ENCODE data around the gene TRAPPC2.
"Not testable (repeated sequence)": the region's sequence is repeated elsewhere in the genome, so short reads cannot be mapped to it uniquely, and the experiment has no call there.

Gene TRAPPC2

DNA sequence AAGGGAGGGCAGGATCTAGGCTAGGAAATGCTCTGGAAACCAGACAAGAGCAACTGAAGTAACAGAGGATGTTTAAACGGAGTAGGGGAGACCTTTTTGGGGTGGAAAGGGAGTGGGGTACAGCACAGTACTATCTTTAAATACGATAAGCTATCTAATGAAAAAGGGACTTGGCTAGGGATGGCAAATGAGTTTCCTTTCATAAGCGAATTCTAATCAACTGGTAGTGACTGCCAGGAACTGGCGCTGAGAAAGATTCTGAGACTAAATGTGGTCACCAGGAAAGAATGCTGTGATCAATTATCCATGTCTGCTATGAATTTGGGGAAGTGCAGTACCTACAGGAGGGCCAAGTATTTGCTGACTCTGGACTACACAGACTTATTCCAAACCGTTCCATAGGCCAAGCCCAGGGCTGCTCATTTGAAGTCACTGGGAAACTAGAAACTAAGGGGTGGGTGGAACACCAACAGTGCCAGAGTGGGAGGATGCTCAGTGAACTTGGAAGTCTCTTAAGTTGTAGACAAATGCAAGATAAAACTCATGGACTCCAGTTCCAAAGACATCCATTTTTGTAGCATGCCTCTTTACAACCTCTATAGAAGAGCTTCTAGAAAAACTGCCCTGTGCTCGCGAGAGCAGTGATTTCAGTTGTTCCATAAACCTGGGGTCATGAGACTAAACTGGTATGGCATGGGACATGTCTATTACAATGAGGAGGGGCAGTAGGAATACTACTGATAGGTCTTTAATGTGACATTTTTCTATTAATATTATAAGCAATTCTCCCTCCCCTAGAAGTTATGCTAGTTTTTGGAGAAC lies 2.0 kb downstream of the TRAPPC2 start:
- Mint-ChIP-seq H3K27me3 (no peaks in the 10 kb centered on the region), H3K27ac (peak overlapping the region; percentile 1), H3K9me3 (no peaks in the 10 kb centered on the region), H3K4me3 (no peak overlapping the region), H3K36me3 (ENCODE audit: low read depth) (peaks cover 19% of the 10 kb centered on the region), H3K4me1 (ENCODE audit: low read depth) (peaks cover 33% of the 10 kb centered on the region)
- intact Hi-C loops (cut with micrococcal nuclease): loop anchor here (5.0 kb wide), 1 partner anchor 35 kb away; no protein-coding TSS in a partner anchor

DNA sequence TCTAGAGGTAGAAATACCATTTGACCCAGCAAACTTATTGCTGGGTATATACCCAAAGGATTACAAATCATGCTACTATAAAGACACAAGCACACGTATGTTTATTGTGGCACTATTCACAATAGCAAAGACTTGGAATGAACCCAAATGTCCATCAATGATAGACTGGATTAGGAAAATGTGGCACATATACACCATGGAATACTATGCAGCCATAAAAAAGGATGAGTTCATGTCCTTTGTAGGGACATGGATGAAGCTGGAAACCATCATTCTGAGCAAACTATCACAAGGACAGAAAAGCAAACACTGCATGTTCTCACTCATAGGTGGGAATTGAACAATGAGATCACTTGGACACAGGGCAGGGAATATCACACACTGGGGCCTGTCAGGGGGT lies 3.9 kb downstream of the TRAPPC2 start:
- not testable (repeated sequence) for H3K27me3 Mint-ChIP-seq, H3K27ac Mint-ChIP-seq, H3K9me3 Mint-ChIP-seq, H3K4me3 Mint-ChIP-seq
- intact Hi-C loops (cut with micrococcal nuclease): loop anchor here (5.0 kb wide), 1 partner anchor 33 kb away; no protein-coding TSS in a partner anchor
- Mint-ChIP-seq H3K36me3 (ENCODE audit: low read depth) (peaks cover 38% of the 10 kb centered on the region), H3K4me1 (ENCODE audit: low read depth) (peaks cover 48% of the 10 kb centered on the region)

DNA sequence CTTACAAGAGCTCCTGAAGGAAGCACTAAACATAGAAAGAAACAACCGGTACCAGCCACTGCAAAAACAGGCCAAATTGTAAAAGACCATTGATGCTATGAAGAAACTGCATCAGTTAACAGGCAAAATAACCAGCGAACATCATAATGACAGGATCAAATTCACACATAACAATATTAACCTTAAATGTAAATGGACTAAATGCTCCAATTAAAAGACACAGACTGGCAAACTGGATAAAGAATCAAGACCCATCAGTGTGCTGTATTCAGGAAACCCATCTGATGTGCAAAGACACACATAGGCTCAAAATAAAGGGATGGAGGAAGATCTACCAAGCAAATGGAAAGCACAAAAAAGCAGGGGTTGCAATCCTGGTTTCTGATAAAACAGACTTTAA lies 7.8 kb downstream of the TRAPPC2 start:
- H3K27me3 Mint-ChIP-seq; H3K27ac Mint-ChIP-seq; H3K9me3 Mint-ChIP-seq; intact Hi-C loops (cut with micrococcal nuclease); H3K4me3 Mint-ChIP-seq: not testable (repeated sequence)
- H3K36me3 Mint-ChIP-seq (ENCODE audit: low read depth): peaks cover 48% of the 10 kb centered on the region
- peaks cover 34% of the 10 kb centered on the region for H3K4me1 Mint-ChIP-seq (ENCODE audit: low read depth)

DNA sequence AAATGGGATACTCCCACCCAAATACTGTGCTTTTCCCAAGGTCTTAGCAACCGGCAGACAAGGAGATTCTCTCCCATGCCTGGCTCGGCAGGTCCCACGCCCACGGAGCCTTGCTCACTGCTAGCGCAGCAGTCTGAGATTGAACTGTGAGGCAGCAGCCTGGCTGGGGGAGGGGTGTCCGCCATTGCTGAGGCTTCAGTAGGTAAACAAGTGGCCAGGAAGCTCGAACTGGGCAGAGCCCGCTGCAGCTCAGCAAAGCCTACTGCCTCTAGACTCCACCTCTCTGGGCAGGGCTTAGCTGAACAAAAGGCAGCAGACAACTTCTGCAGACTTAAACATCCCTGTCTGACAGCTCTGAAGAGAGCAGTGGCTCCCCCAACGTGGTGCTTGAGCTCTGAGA lies 9.5 kb downstream of the TRAPPC2 start:
- Mint-ChIP-seq H3K36me3 (ENCODE audit: low read depth) (peaks cover 54% of the 10 kb centered on the region), H3K4me1 (ENCODE audit: low read depth) (peaks cover 33% of the 10 kb centered on the region)
- intact Hi-C loops (cut with micrococcal nuclease); H3K27ac Mint-ChIP-seq; H3K9me3 Mint-ChIP-seq; H3K27me3 Mint-ChIP-seq; H3K4me3 Mint-ChIP-seq: not testable (repeated sequence)

DNA sequence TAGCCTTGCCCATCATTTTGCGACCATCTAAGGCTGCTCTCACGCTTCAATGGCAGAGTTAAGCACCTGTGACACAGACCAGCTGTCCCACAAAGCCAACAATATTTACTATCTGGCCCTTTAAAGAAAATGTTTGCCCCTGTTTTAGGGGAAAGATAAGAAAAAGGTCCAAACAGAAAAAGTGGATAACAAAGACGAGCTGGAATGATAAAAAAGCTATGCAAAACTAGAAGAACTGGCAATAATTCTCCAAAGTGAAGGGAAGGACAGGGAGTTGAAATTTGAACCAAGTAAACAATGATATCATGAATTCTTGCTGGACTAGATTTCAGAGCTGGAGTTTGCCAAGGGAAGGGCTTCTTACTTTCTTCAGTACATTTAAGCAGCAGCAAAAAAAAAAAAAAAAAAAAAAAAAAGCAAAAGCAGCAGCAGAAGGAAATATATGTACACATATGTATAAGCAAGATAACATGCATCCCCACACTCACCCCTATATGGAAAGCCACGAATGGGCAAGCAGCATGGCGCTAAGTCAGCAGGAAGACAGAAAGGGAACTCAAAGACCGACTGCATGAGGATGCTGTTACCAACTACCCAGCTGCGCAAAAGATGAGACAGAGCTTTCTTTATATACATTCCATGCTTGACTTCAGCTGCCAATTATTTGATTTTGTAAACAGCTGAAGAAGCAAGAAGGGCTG lies 12.5 kb downstream of the TRAPPC2 start:
- Mint-ChIP-seq H3K4me1 (ENCODE audit: low read depth) (peaks cover 20% of the 10 kb centered on the region), H3K36me3 (ENCODE audit: low read depth) (peaks cover 67% of the 10 kb centered on the region), H3K4me3 (no peak overlapping the region), H3K9me3 (no peaks in the 10 kb centered on the region), H3K27ac (no peak overlapping the region), H3K27me3 (no peaks in the 10 kb centered on the region)
- intact Hi-C loops (cut with micrococcal nuclease): no loop called here

DNA sequence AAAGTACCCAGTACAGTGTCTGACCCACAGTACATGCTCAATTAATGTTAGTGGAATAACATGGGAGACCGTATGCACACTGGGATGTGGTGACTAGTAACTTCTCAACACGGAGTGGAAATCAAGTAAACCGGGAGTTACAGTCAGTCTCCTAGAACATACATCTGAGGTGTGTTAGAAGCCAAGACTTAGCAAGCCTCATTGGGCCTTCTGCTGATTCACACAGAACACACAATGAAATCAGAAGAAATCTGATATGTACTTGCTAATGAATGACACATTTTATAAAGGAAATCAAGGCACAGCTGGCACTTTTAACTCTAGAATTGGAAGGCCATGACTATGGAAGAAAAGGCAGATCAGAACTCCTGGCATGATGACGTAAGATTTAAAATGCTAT lies 13.0 kb downstream of the TRAPPC2 start:
- intact Hi-C loops (cut with micrococcal nuclease): no loop called here
- peaks cover 15% of the 10 kb centered on the region for H3K4me1 Mint-ChIP-seq (ENCODE audit: low read depth)
- H3K9me3 Mint-ChIP-seq: no peaks in the 10 kb centered on the region
- H3K4me3 Mint-ChIP-seq: no peak overlapping the region
- peaks cover 64% of the 10 kb centered on the region for H3K36me3 Mint-ChIP-seq (ENCODE audit: low read depth)
- no peaks in the 10 kb centered on the region for H3K27me3 Mint-ChIP-seq
- H3K27ac Mint-ChIP-seq: no peak overlapping the region

DNA sequence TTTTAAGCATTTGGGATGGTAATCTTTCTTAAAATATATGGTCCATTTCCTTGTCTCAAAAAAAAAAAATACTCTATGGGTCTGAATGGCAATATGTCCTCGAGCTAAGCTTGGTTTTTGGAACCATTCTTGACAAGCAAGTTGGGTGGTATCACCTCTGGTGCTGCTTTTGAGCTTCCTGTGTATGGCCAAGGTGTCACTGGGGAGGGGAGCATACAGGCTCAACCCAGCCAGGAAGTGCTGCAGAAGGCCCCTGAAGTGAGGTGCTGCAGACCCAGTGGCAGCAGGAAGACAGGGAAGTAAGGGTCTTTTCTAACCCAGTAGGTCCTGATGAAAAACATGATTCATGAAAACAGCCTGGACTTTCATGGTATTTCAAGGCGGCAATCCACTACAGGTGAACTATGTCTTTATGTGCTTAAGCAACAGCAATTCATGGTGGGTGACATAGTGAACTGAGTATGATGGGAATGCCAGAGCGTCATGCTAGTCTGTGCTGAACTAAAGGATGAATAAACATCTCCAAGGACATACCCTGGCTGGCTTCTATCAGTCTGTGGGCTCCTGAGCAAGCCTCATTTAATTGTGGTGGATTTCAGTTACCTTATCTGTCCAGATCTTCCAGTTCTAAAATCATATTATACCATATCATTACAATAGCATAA lies 15.1 kb downstream of the TRAPPC2 start:
- no peaks in the 10 kb centered on the region for H3K27me3 Mint-ChIP-seq

DNA sequence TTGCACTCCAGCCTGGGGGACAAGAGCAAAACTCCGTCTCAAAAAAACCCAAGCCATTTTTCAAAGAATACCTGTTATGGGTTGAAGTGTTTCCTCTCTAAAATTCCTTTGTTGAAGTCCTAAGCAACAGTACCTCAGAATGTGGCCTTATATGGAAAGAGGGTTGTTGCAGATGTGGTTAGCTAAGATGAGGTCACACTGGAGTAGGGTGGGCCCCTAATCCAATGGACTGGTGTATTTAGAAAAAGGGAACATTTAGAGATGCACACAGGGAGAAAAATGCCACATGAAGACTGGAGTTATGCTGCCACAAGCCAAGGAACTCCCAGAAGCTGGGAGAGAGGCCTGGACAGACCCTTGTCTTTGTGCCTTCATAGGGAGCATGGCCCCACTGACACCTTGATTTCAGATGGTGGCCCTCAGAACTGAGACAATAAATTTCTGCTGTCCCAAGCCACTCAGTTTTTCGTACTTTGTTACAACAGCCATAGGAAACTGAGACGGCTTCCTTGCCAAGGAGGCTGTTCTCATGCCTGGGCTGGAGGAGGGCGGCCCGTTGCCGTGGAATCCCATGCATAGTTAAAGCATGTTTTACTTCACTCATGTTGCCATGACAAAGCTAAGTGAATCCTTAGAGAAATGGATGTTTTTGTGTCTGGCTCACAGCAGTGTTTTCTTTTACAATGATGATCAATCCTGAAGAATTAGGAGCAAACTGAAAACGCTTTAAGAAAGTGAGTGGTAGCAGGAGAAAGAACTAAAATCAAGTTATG lies 16.5 kb downstream of the TRAPPC2 start:
- Mint-ChIP-seq H3K4me3 (no peak overlapping the region), H3K27me3 (no peaks in the 10 kb centered on the region), H3K9me3 (no peaks in the 10 kb centered on the region), H3K4me1 (ENCODE audit: low read depth) (no peaks in the 10 kb centered on the region), H3K27ac (no peak overlapping the region), H3K36me3 (ENCODE audit: low read depth) (peaks cover 46% of the 10 kb centered on the region)
- intact Hi-C loops (cut with micrococcal nuclease): no loop called here

More for the DNA sequence above, 15.1 kb downstream of the TRAPPC2 start:
- no peak overlapping the region for H3K4me3 Mint-ChIP-seq
- intact Hi-C loops (cut with micrococcal nuclease): no loop called here
- H3K36me3 Mint-ChIP-seq (ENCODE audit: low read depth): peaks cover 52% of the 10 kb centered on the region
- H3K27ac Mint-ChIP-seq: no peak overlapping the region
- peaks cover 7% of the 10 kb centered on the region for H3K4me1 Mint-ChIP-seq (ENCODE audit: low read depth)
- no peaks in the 10 kb centered on the region for H3K9me3 Mint-ChIP-seq

DNA sequence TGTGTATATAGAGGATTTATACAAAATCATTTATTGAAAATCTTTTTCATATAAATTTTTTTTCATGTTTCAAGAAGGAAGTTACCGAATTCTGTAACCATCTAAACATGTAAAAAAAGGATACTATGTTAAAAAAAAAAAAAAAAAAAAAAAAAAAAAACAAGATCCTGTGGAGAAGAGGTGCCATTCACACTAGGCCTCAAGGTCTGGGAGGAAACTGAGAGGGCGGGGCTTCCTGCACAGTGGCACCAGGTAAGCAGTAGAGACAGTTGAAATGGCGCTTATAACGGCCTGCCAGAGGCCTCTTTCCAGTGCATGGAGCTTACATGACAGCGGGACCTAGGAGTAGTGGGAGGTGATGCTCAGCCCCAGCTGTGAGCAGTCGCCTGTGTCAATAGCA lies 17.5 kb downstream of the TRAPPC2 start:
- Mint-ChIP-seq H3K9me3 (no peaks in the 10 kb centered on the region), H3K27me3 (no peaks in the 10 kb centered on the region), H3K36me3 (ENCODE audit: low read depth) (peaks cover 52% of the 10 kb centered on the region), H3K4me1 (ENCODE audit: low read depth) (no peaks in the 10 kb centered on the region), H3K4me3 (no peak overlapping the region), H3K27ac (no peak overlapping the region)
- intact Hi-C loops (cut with micrococcal nuclease): no loop called here

DNA sequence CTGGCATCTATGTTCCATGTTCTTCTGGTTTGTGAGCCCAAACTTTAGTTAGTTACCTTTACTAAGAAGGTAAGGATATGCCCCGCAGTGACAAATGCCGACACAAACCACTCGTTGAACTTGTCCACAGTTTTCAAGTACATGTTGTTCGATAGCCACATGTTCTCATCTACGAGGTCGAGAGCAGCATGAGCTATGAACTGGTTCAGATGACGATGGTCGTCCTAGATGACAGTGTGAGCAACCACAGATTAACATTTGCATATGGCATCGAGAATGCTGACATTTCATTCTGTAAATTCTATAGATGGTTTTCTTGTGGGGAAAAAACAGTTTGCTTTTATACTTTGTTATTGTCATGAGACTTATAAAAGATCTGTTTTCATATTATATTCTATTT lies 18.0 kb downstream of the TRAPPC2 start:
- Mint-ChIP-seq H3K27me3 (no peaks in the 10 kb centered on the region), H3K36me3 (ENCODE audit: low read depth) (peaks cover 56% of the 10 kb centered on the region), H3K9me3 (no peaks in the 10 kb centered on the region), H3K4me3 (no peak overlapping the region), H3K27ac (no peak overlapping the region), H3K4me1 (ENCODE audit: low read depth) (no peaks in the 10 kb centered on the region)
- intact Hi-C loops (cut with micrococcal nuclease): no loop called here

DNA sequence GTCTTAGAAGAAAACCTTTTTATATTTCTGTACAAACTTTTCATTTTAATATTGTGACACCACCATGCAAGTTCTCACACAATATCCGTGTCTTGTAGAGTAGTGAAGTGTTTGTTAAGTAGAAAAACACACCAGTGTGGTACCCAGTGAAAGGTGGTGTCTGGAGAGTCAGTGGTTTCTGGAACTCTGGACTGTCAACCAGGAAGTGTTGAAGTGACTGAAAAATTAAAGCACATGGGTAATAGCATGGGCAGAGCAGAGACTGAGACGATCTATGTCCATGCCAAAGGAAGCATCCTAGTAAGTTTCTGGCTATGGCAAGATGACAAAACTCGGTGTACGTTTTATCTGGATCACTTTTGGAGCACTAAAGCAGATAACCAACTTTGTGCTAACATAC lies 23.3 kb downstream of the TRAPPC2 start:
- no peak overlapping the region for H3K4me3 Mint-ChIP-seq
- no peaks in the 10 kb centered on the region for H3K9me3 Mint-ChIP-seq
- no peaks in the 10 kb centered on the region for H3K4me1 Mint-ChIP-seq (ENCODE audit: low read depth)
- peaks cover 52% of the 10 kb centered on the region for H3K36me3 Mint-ChIP-seq (ENCODE audit: low read depth)
- H3K27ac Mint-ChIP-seq: no peak overlapping the region
- intact Hi-C loops (cut with micrococcal nuclease): no loop called here
- H3K27me3 Mint-ChIP-seq: no peaks in the 10 kb centered on the region

DNA sequence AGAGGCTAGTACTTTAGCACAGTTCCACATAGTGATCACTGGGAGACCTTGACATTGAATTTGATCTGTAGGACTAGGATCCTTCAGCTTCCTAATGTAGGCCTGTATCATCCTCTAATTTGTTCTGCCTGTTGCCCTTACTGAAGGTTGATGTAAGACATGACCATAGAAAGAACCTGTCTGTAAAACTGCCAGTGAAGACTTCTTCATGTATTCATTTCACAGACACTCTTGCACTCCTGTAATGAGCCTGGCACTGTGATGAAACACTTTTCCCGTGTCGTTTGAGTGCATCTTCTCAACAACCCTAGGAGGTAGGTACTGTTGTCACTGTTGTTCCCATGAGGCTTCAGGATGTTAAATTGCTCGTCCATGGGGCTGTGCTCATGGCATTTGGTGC lies 30.8 kb downstream of the TRAPPC2 start:
- H3K27me3 Mint-ChIP-seq: no peaks in the 10 kb centered on the region
- H3K9me3 Mint-ChIP-seq: no peaks in the 10 kb centered on the region
- intact Hi-C loops (cut with micrococcal nuclease): no loop called here
- H3K4me1 Mint-ChIP-seq (ENCODE audit: low read depth): peaks cover 21% of the 10 kb centered on the region
- H3K27ac Mint-ChIP-seq: no peak overlapping the region
- peaks cover 39% of the 10 kb centered on the region for H3K36me3 Mint-ChIP-seq (ENCODE audit: low read depth)
- H3K4me3 Mint-ChIP-seq: no peak overlapping the region

DNA sequence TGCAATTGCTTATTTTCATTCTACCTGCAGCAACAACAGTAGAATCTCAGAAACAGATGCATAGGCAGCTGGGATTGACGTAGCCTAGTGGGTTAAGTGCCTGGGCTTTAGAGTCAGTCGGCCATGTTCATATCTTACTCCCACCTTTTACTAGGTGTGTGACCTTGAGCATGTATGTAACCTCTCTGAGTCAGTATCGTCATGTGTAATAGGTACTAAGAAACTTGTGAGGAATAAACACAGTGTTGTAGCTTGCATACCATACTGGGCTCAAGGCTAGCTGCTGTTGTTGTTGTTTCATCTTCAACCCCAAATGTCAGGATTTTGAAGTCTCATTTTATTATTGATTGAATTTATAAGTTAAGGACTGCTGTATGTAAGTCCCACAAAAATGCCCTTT lies 31.3 kb downstream of the TRAPPC2 start:
- H3K36me3 Mint-ChIP-seq (ENCODE audit: low read depth): peaks cover 34% of the 10 kb centered on the region
- intact Hi-C loops (cut with micrococcal nuclease): no loop called here
- H3K4me3 Mint-ChIP-seq: no peak overlapping the region
- no peaks in the 10 kb centered on the region for H3K9me3 Mint-ChIP-seq
- H3K27ac Mint-ChIP-seq: no peak overlapping the region
- peaks cover 21% of the 10 kb centered on the region for H3K4me1 Mint-ChIP-seq (ENCODE audit: low read depth)
- H3K27me3 Mint-ChIP-seq: no peaks in the 10 kb centered on the region

Measured in dendritic cell treated with granulocyte-macrophage colony-stimulating factor and Interleukin-4, amounts not matched to agents 40 ng/mL and 50 ng/mL, for 4 days (primary cell).